Skeletal muscle tissue (tissue), 4 donors: ENCODE measurements around the gene KCNG4. TPM values are rescaled to one million over a fixed set of nuclear protein-coding genes. Genes with fewer than 3 reads are reported as not detected.
A peak's percentile ranks its signal among the peaks of the same experiment; 100 is the strongest.

Experiments used
- H3K27ac ChIP-seq: one replicate; pipeline ENCODE4 v1.7.0; 2013; ENCODE audit warnings: mild to moderate bottlenecking, low read depth, low read length, inconsistent platforms
- H3K27me3 ChIP-seq, 3 donors: one replicate each; pipeline ENCODE4 v1.7.0; 2013; ENCODE audit warnings: low read length in 3 of 3; ENCODE audit not compliant: control insufficient read depth in 3 of 3, insufficient read depth in 3 of 3
- H3K36me3 ChIP-seq, 3 donors: one replicate each; pipeline ENCODE4 v1.7.0; 2013; ENCODE audit warnings: low read length in 3 of 3; ENCODE audit not compliant: control insufficient read depth in 3 of 3, insufficient read depth in 3 of 3
- H3K4me1 ChIP-seq, 3 donors: one replicate each; pipeline ENCODE4 v1.7.0; 2013; ENCODE audit warnings: low read length in 3 of 3, mild to moderate bottlenecking in 3 of 3; ENCODE audit not compliant: control insufficient read depth in 3 of 3, insufficient read depth in 3 of 3
- H3K4me3 ChIP-seq, 3 donors: one replicate each; pipeline ENCODE4 v1.7.0; 2013; ENCODE audit warnings: low read length in 3 of 3
- H3K9ac ChIP-seq, 3 donors: one replicate each; pipeline ENCODE4 v1.7.0; 2013; ENCODE audit warnings: low read length in 3 of 3, mild to moderate bottlenecking in 3 of 3, moderate library complexity in 2 of 3, low read depth in 1 of 3
- H3K9me3 ChIP-seq, 3 donors: one replicate each; pipeline ENCODE4 v1.7.0; 2013; ENCODE audit warnings: low read length in 3 of 3; ENCODE audit not compliant: control insufficient read depth in 3 of 3
- total RNA-seq: library from RNA; depleted of rRNA; stranded (reverse); fragments of >200 nt; gene quantifications from one replicate; pipeline ENCODE4 v1.2.3, GENCODE V29; 2014
- donor health status: Osteomylitis.

KCNG4 gene
- total RNA-seq, 1 donor from 2014 or later: not detected

- H3K27me3 ChIP-seq: no peaks in the 10 kb centered on the region
- peaks cover 45 to 49% (median 49%) of the 10 kb centered on the region in 3 donors for H3K36me3 ChIP-seq
- H3K27ac ChIP-seq: no peak overlapping the region
- H3K4me1 ChIP-seq: peaks cover 13 to 41% (median 32%) of the 10 kb centered on the region in 3 donors
- H3K9me3 ChIP-seq: no peaks in the 10 kb centered on the region
- no peak overlapping the region for H3K4me3 ChIP-seq
- H3K9ac ChIP-seq: no peak overlapping the region
Observed at GRCh38 chr16:84181144-84181915, 58.5 kb downstream of the KCNG4 start.

- H3K36me3 ChIP-seq: peaks cover 45 to 49% (median 49%) of the 10 kb centered on the region in 3 donors
- H3K4me1 ChIP-seq: peaks cover 11 to 39% (median 33%) of the 10 kb centered on the region in 3 donors
- no peaks in the 10 kb centered on the region for H3K27me3 ChIP-seq
- H3K4me3 ChIP-seq: no peak overlapping the region
- H3K27ac ChIP-seq: no peak overlapping the region
- no peak overlapping the region for H3K9ac ChIP-seq
- H3K9me3 ChIP-seq: no peaks in the 10 kb centered on the region
Observed at GRCh38 chr16:84180519-84181140, 59.2 kb downstream of the KCNG4 start.

- Histone ChIP-seq H3K9ac (no peak overlapping the region), H3K9me3 (no peaks in the 10 kb centered on the region), H3K27me3 (no peaks in the 10 kb centered on the region), H3K36me3 (peaks cover 44 to 47% (median 45%) of the 10 kb centered on the region in 3 donors), H3K4me1 (peaks cover 11 to 38% (median 32%) of the 10 kb centered on the region in 3 donors), H3K4me3 (no peak overlapping the region), H3K27ac (no peak overlapping the region)
Observed at GRCh38 chr16:84179612-84180320, 60.0 kb downstream of the KCNG4 start.

GRCh38 chr16:84178892-84179611 lies 60.8 kb downstream of the KCNG4 start:
- Histone ChIP-seq H3K9ac (no peak overlapping the region), H3K4me3 (no peak overlapping the region), H3K36me3 (peaks cover 43 to 44% (median 43%) of the 10 kb centered on the region in 3 donors), H3K4me1 (peaks cover 11 to 32% (median 32%) of the 10 kb centered on the region in 3 donors), H3K27ac (no peak overlapping the region), H3K27me3 (no peaks in the 10 kb centered on the region), H3K9me3 (no peaks in the 10 kb centered on the region)

- Histone ChIP-seq H3K36me3 (peaks cover 35 to 40% (median 38%) of the 10 kb centered on the region in 3 donors), H3K27me3 (no peaks in the 10 kb centered on the region), H3K9me3 (no peaks in the 10 kb centered on the region), H3K27ac (peak overlapping the region; percentile 44), H3K9ac (no peak overlapping the region), H3K4me3 (no peak overlapping the region), H3K4me1 (peaks cover 11 to 29% (median 25%) of the 10 kb centered on the region in 3 donors)
Observed at GRCh38 chr16:84178146-84178765, 61.6 kb downstream of the KCNG4 start.

GRCh38 chr16:84177741-84178073 lies 62.1 kb downstream of the KCNG4 start:
- peak overlapping the region in 1 of 3 donors; percentile 9 for H3K9ac ChIP-seq
- peak overlapping the region; percentile 44 for H3K27ac ChIP-seq
- H3K9me3 ChIP-seq: no peaks in the 10 kb centered on the region
- H3K27me3 ChIP-seq: peaks cover 0 to 2% (median 0%) of the 10 kb centered on the region in 3 donors
- H3K4me1 ChIP-seq: peaks cover 11 to 28% (median 23%) of the 10 kb centered on the region in 3 donors
- peaks cover 29 to 34% (median 34%) of the 10 kb centered on the region in 3 donors for H3K36me3 ChIP-seq
- H3K4me3 ChIP-seq: no peak overlapping the region

- H3K4me3 ChIP-seq: no peak overlapping the region
- peaks cover 0 to 5% (median 0%) of the 10 kb centered on the region in 3 donors for H3K27me3 ChIP-seq
- H3K4me1 ChIP-seq: peaks cover 11 to 28% (median 23%) of the 10 kb centered on the region in 3 donors
- H3K36me3 ChIP-seq: peaks cover 18 to 25% (median 21%) of the 10 kb centered on the region in 3 donors
- H3K27ac ChIP-seq: peak overlapping the region; percentile 44
- H3K9ac ChIP-seq: peak overlapping the region in 1 of 3 donors; percentile 60
- no peaks in the 10 kb centered on the region for H3K9me3 ChIP-seq
Observed at GRCh38 chr16:84176192-84177053, 63.4 kb downstream of the KCNG4 start.

- Histone ChIP-seq H3K27ac (no peak overlapping the region), H3K4me1 (peaks cover 11 to 28% (median 23%) of the 10 kb centered on the region in 3 donors)
Observed at GRCh38 chr16:84175350-84176081, 64.3 kb downstream of the KCNG4 start.

More at GRCh38 chr16:84175350-84176081, 64.3 kb downstream of the KCNG4 start:
- Histone ChIP-seq H3K9ac (peak overlapping the region in 1 of 3 donors; percentile 60), H3K27me3 (peaks cover 0 to 5% (median 0%) of the 10 kb centered on the region in 3 donors), H3K4me3 (no peak overlapping the region), H3K36me3 (peaks cover 12 to 18% (median 13%) of the 10 kb centered on the region in 3 donors), H3K9me3 (no peaks in the 10 kb centered on the region)
